GM19351 (cell line): ENCODE measurements around the gene LIN9.

Experiments used
- ATAC-seq: cut with Tn5 transposase; IDR thresholded peaks from one replicate; pipeline ENCODE4 v1.9.1; 2021; ENCODE audit warnings: mild to moderate bottlenecking, moderate library complexity; ENCODE audit not compliant: unreplicated experiment

LIN9 gene

DNA sequence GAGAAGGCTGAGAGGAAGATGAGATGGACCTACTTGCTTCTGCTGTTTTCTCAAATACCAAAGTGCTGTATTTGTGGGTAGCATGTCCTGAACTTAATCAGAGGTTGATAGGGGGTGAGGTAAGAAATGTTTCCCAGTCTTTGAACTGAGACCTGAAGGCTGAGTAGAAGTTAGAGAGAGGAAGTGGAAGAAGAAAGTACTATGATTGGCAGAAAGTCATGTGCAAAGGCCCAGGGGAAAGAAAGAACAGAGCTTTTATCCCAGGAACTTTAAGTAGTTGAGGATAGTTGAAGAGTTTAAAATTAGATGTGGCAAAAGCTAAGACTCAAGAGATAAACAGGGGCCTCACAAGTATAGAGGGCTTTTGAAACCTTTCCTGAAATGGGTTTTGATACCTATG, 15.5 kb upstream of the LIN9 start:
- ATAC-seq: no peak

DNA sequence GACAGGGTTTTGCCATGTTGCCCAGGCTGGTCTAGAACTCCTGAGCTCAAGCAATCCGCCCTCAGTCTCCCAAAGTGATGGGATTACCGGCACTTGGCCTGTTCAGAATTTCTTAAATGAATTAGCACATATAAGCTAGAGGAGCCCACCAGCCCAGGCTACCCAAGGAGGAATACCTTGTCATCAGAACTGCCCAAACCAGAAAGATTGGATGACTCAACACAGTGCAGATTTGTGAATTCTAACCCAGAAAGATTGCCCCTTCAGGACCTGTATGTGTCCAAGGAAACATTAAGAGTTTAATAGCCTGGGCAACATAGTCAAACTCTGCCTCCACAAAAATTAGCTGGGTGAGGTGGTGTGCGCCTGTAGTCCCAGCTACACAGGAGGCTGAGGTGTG, 14.0 kb upstream of the LIN9 start:
- no peak for ATAC-seq

DNA sequence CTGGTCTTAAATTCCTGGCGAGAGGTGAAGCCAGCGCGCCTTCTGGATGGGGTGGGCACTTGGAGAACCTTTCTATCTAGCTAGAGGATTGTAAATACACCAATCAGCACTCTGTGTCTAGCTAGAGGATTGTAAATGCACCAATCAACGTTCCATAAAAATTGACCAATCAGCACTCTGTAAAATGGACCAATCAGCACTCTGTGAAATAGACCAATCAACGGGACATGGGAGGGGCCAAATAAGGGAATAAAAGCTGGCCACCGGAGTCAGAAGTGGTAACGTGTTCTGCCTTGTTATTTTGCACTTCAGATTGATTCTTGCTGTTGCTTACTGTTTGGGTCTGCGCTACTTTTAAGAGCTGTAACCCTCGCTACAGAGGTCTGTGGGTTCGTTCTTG, 12.0 kb upstream of the LIN9 start:
- no peak for ATAC-seq

DNA sequence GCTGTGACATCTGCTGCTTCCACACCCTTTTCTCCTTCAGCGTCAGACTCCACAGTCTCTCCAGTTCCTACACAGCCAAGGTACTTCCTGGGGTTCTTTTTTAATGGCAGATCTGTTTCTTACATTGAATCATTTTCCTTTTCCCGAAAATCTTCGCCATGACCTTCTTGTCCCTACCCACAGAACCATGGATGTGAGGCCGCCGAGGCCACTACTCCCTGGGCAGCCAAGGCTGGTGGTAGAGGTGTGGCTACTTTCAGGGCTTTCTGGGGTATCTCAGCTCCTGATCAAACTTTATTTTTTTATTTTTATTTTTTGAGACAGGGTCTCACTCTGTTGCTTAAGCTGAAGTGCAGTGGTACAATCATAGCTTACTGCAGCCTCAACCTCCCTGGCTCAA, 9.5 kb upstream of the LIN9 start:
- no peak for ATAC-seq

DNA sequence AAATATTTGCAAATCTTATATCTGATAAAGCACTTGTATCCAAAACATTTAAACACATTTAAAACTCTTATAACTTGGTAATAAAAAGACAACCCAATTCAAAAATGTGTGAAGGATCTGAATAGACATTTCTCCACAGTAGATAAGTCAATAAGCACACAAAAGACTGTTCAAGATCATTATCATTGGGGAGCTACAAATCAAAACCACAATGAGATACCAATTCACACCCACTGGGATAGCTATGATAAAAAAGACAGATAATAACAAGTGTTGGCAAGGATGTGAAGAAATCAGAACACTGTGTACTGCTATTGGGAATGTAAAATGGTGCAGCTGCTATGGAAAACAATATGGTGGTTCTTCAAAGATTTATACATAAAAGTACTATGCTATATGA, 5.1 kb upstream of the LIN9 start:
- no peak for ATAC-seq

DNA sequence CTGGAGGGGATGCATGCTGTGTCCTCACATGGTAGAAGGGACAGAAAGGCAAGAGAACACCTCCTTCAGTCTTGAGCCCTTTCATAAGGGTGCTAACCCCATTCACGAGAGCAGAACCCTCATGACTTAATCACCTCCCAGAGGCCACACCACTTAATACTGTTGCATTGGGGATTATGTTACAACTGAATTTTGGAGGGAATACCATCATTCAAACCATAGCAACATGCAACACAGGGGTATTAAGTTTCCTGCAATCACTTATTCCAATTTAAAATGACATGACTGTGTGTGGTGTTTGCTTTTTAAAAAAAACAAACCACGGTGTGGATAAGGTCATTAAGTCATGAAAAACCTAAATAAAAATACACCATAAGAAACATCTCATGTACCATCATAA, 3.1 kb upstream of the LIN9 start:
- no peak for ATAC-seq

DNA sequence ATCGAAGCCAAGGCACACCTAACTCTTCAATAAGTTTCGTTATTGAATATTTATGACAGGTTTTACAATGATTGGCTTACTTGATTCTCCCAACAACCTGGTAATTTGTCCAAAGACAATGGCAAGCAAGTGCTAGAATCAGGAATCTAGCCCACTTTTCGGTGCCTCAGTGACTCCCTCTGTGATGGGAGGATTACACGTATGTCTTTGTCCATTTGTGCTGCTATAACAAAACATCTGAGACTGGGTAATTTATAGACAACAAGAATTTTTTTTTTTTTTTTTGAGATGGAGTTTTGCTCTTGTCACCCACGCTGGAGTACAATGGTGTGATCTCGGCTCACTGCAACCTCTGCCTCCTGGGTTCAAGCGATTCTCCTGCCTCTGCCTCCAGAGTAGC, 2.4 kb upstream of the LIN9 start:
- no peak for ATAC-seq

DNA sequence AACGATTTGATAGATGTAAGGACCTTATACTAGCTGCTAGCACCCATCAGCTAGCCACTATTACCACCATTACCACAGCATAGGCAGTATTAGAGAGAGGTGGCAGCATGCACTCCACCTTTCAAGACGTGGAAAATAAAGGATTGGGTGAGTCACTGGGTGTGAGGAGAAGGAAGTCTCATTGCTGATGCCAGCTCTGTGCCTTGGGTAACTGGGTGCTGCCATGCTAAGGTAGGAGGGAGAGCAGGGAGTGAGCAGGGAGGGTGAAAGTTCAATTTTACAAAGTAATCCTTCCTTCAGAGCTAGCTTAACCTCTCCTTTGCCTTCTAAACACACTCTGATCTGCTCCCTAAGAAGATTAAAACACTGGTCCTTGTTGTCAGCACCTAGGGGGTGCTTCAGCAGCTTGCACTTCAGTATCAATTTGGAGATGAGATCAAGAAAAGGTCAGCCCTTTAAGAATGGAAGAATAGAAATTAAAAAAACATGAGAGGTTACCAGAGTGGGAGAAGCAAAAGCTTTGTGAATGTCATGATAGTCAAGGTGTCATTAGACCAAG, 1.8 kb upstream of the LIN9 start:
- no peak for ATAC-seq

DNA sequence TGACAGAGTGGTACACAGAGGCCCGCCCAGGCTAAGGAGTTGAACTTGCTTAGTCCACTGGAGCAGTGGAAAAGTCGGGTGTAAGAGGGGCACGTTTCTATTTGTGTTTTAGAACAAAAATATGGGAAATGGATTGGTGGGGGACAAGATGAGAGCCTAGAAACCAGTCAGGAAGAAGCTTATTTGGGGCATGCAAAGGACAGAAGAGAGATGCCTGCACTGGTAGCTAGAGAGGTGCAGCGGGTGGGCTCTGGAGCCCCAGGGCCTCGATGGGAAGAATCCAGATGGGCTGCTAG, 1.2 kb upstream of the LIN9 start:
- ATAC-seq: no peak

DNA sequence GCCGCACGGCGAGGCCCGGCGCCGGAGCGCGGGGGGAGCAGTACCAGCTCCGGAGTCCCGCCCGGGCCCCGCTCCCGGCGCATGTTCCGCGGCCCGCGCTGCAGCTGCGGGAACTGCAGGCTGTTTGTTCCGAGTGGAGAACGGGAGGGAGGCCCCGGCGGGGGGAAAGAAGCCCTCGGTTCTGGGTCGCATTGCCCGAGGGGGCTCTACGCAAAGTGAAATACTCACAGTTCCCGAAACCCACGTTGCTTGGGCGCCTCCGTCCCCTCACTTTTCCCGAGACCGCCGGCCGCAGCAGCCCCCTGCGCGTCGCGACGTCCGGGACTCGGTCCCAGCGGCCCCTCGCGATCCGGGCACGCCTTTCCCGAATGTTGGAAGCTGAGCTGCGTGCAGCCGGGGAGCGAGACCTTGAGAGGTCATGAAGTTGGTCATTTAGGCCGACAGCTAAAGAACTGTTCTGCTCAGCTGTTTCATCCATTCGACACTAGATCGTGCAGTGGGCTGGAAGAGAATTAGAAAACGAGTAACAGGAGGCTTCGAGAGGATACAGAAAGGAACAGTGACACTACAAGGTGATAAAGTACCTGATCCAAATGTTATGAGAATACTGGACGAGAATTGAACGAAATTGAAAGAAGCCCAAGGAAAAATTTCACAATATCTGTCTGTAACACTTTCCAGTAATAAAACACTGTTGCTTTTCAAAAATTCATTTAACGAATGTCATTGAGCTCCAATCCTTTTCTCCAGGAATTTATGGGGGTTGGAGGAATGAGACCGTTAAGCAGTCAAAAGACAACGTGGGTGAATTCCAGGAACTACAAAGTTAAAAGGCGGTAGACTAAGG, 657 bp upstream of the LIN9 start:
- peak; percentile 4 for ATAC-seq

DNA sequence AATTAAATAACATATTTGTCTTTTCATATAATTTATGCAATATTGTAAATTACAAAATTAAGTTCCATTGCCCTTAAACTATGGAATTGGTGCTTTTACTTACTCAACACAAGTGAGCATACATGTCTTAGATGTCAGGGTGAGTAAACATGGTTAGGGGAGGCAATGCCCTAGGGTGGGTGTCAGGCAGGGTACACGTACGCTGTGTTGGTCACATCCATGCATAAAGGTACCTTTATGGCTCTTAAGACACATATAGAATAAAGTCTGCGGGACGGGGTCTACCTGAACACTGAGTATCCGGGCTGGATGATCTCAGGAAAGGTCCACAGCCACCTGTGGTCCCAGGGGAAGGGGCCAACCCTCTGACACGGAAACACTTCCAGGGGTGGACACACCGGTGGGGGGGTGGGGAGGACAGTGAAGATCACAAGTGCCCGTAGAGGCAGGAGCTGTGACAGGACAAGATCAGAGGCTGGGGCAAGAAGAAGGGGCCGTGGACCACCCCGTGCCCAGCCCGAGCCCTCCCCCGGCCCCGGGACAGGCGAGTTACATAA, 720 bp downstream of the LIN9 start:
- peak; percentile 14 for ATAC-seq

DNA sequence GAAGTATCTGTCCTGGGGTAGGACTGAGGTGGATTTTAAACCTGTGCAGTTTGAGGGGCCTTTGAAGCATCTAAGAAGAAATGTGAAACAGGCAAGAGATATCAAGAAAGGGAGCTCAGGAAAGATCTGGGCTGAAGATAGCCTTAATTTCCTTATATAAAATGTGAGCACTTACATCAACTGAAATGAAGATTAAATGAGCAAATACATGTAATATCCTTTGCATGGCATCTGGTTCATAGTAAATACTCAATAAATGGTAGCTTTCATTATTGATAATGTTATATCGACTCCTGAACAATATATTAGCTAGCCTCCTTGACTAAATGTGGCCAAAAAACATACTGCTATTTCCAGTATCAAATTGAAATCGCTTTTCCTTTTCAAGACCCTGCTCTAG, 2.5 kb downstream of the LIN9 start:
- ATAC-seq: no peak

DNA sequence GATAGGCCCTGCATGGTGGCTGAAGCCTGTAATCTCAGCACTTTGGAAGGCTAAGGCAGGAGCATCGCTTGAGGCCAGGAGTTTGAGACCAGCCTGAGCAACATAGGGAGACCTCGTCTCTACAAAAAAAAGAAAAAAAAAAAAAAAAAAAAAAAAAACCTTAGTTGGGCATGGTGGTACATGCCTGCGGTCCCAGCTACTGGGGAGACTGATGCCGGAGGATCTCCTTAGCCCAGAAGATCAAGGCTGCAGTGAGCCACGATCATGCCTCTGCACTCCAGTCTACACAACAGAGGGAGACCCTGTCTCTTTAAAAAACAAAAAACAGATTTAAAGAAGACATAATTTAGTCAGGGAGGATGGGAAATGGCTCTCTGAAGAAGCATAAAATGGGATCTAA, 3.8 kb downstream of the LIN9 start:
- ATAC-seq: no peak

DNA sequence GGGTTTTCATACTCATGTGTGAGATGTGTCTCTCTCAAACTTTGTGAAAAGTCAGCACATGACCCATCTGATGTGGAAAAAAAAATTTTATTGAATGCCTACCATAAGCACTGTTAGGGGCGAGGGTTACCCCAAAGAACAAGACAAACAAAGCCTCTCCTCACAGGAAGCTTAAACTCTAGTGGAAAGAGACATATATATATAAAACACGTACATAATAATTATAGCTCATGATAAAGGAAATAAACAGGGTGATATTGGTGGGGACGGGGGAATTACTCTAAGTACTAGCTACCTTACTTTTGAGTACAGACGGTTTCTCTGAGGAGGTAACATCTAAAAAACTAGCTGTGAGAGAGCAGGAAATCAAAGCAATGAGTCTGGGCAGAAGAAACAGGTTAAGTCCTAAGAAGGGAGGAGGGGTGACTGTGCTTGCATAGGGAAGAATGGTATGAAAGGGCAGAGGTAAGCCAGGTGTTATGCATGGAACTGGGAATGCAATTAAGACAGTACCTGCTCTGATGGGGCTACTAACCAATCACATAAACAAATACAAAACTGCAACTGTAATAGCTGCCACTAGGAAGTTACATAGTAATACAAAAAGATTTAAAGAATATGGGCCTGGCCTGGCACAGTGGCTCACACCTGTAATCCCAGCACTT, 4.5 kb downstream of the LIN9 start:
- no peak for ATAC-seq

DNA sequence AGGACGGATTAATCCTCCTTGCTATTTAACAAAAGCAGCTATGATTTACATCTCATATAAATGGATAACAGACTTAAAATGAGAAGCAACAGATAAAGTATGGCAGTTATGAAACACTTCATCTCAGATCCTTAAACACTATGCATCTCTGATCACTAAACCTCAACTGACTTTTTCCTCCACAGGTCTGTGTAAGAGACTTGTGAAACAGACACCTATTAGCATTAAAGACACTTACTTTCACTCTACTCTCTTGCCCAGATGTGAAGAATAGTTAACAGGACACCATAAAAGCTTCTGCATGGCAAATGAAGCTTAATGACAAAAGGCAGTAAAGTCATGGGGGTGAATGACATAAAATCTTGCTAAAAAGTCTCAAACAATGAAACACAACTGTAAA, 6.2 kb downstream of the LIN9 start:
- ATAC-seq: no peak

DNA sequence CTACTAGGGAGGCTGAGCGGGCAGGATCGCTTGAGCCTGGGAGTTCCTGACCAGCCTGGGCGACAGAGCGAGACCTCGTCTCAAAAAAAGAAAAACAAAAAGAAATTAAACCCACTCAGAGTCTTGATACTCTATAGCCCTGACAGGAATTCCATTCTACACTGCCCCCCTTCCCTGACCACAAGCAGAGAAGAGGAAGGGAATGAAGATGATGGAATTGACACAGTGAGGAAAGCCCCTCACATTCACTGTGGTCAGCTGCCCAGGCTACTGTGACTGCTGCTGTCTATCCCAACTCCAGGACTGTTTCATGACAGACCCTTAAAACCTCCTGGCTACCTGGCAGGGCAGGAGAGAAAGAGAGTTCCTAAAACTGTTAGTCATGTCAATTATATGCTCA, 12.1 kb downstream of the LIN9 start:
- no peak for ATAC-seq

DNA sequence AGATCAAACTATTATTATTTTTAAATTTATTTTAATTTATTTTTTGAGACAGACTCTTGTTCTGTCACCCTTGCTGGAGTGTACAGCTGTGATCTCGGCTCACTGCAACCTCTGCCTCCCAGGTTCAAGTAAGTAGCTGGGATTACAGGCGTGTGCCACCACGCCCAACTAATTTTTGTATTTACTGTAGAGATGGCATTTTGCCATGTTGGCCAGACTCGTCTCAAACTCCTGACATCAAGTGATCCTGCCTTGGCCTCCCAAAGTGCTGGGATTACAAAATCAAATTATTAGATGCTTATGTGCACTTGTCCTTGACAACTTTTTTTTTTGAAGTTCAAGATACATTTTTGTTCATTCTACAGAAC, 15.4 kb downstream of the LIN9 start:
- ATAC-seq: no peak

DNA sequence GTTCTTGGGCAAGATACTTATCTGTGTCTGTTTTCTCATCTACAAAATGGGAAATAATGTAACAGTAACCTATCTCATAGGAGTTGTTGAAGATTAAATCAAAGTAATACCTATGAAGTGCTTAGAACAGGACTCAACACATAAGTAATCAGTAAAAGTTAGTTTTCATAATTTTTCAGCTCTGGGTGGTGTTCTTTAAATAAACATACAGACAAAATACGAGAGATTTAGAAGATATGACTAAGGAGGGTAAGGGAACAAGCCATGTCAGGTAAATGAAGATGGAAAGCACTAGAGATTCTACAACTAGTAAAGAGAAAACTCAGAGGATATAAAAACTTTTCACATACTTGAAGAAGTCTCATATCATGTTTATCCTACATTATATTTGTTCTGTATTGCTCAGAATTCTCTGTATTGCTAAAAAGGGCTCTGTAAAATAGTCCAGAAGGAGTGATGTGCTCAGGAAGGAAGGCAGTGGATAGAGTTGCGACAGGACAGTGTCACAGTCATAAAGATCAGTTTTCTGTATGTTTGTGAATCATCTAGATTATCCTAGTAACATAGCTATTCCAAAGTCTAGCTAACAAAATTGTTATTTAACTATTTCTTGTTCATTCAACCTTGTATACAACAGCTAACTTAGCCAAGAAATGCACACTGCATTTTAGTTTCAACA, 16.0 kb downstream of the LIN9 start:
- no peak for ATAC-seq

DNA sequence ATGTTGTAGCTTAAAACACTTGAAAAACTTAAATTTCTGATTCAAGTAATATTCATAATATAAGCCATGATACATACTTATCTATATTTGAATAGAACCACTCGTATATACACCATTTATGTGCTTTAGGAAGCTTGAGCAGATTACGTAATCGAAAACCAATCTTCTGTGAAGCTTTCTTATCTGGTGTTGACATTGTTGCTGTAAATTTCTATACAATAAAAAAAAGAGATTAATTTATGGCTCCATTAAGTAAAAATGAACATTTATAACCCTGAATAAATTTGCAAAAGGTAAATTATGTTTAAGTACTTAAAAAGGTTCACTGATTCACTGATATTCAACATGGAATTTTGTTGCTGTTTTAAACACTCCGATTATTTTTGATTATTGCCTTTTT, 21.4 kb downstream of the LIN9 start:
- ATAC-seq: no peak

DNA sequence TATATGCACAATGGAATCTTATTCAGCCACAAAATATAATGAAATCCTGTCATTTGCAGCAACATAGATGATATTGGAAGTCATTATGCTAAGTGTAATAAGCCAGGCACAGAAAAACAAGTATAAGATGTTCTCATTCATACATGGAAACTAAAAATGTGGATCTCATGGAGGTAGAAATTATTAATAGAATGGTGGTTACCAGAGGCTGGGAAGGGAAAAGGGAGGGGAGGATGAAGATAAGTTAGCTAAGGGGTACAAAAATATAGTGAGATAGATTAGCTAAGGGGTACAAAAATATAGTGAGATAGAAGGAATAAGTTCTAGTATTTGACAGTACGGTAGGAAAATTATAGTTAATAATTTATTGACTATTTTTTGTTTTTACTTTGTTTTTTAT, 27.9 kb downstream of the LIN9 start:
- no peak for ATAC-seq

DNA sequence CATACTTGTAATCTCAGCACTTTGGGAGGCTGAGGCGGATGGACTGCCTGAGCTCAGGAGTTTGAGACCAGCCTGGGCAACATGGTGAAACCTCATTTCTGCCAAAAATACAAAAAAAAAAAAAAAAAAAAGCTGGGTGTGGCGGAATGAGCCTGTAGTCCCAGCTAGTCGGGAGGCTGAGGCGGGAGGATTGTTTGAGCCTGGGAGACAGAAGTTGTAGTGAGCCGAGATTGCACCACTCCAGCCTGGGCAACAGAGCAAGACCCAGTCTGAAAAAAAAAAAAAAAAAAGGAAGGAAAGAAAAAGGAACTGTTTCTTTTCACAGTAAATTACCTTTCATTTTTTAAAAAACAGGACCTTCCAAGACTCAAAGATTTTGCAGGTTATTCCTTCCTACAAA, 29.5 kb downstream of the LIN9 start:
- ATAC-seq: no peak

DNA sequence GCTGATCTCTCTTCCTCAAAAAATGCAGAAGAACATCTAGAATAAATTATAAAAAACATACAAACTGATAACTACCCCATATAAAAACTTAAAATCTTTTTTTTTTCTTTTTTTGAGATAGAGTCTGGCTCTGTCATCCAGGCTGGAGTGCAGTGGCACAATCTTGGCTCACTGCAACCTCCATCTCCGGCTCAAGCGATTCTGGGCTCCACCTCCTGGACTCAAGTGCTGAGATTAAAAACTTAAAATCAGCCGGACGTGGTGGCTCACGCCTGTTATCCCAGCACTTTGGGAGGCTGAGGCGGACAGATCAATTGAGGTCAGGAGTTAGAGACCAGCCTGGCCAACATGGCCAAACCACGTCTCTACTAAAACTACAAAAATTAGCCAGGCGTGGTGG, 31.1 kb downstream of the LIN9 start:
- no peak for ATAC-seq
